GM12864 (cell line): ENCODE data around the gene PMM1.

Source experiments
- DNase-seq: peaks from one replicate; pipeline ENCODE4 v3.0.0-alpha.2; 2011; ENCODE audit warnings: low read depth
- H3K4me3 ChIP-seq: 2 replicates; pipeline ENCODE4 v1.5.1; 2011; ENCODE audit warnings: mild to moderate bottlenecking, low read depth, low read length, control low read depth
- CTCF ChIP-seq: IDR thresholded peaks from 2 replicates; pipeline ENCODE4 v1.5.1; 2011; ENCODE audit warnings: low read depth, mild to moderate bottlenecking, moderate library complexity, low read length, control low read depth, inconsistent platforms; ENCODE audit errors: missing control alignments

Gene PMM1

GRCh38 chr22:41528132-41528766, 61.4 kb downstream of the PMM1 start:
- no peak overlapping the region for H3K4me3 ChIP-seq
- TF ChIP-seq CTCF = no peak
- DNase-seq = no peak
